Measurements from ENCODE around the gene NUDT5. TPM values are rescaled to one million over a fixed set of nuclear protein-coding genes. Genes with fewer than 3 reads are reported as not detected.

Gene NUDT5
- polyA plus RNA-seq, 1 donor (not counting 4 experiments of a cell fraction or from before 2014, with no cell fraction given) = 125 TPM

GRCh38 chr10:12156367-12157123 is 39.1 kb downstream of the NUDT5 start:
- DNase-seq (ENCODE audit: low read depth, low spot score) = no peak
- dilution Hi-C loops (cut with MboI; ENCODE audit: extremely low pct_ligation_motif_present, low sequenced_read_pairs) = no loop called here
- Histone ChIP-seq H3K27ac (ENCODE audit: control insufficient read depth, insufficient read depth, low read length) (no peak overlapping the region), H4K20me1 (ENCODE audit: control insufficient read depth, extremely low read depth, insufficient read depth, low read length) (no peaks in the 10 kb centered on the region), H3K79me2 (ENCODE audit: control insufficient read depth, insufficient read depth, low read length) (no peaks in the 10 kb centered on the region), H3K4me3 (ENCODE audit: control insufficient read depth in 2 of 3, extremely low read depth in 1 of 3, insufficient read depth in 2 of 3, low read depth in 1 of 3, low read length in 3 of 3) (no peak overlapping the region), H3K4me1 (ENCODE audit: control insufficient read depth, extremely low read depth, insufficient read depth, low read length) (no peaks in the 10 kb centered on the region), H3K9me3 (ENCODE audit: control insufficient read depth, low read depth, low read length) (no peaks in the 10 kb centered on the region), H3K36me3 (ENCODE audit: control insufficient read depth in 2 of 2, extremely low read depth in 1 of 2, insufficient read depth in 2 of 2, low read length in 2 of 2) (peaks cover 0 to 15% of the 10 kb centered on the region in 2 experiments), H3K9me1 (ENCODE audit: control insufficient read depth, extremely low read depth, insufficient read depth, low read length) (no peaks in the 10 kb centered on the region), H3K27me3 (ENCODE audit: control insufficient read depth, extremely low read depth, insufficient read depth, low read length) (no peaks in the 10 kb centered on the region), H2AFZ (ENCODE audit: control insufficient read depth, low read length) (no peak overlapping the region), H3K9ac (ENCODE audit: control insufficient read depth, extremely low read depth, insufficient read depth, low read length) (no peak overlapping the region), H3K4me2 (ENCODE audit: control insufficient read depth, extremely low read depth, insufficient read depth, low read depth, low read length) (no peak overlapping the region)
- TF ChIP-seq EZH2 (IDR thresholded peaks at IDR 0.05; ENCODE audit: low read length) (no peak), CTCF (optimal IDR thresholded peaks at IDR 0.05 in 1 of 3, IDR thresholded peaks at IDR 0.05 in 1 of 3, conservative IDR thresholded peaks at IDR 0.05 in 1 of 3; ENCODE audit: extremely low read depth in 1 of 3, insufficient read depth in 2 of 3, low read length in 3 of 3) (no peak)
- no peak for FAIRE-seq

GRCh38 chr10:12154516-12154915 is 41.2 kb downstream of the NUDT5 start:
- FAIRE-seq = no peak
- DNase-seq (ENCODE audit: low read depth, low spot score) = no peak
- Histone ChIP-seq H3K4me1 (ENCODE audit: control insufficient read depth, extremely low read depth, insufficient read depth, low read length) (no peaks in the 10 kb centered on the region), H3K79me2 (ENCODE audit: control insufficient read depth, insufficient read depth, low read length) (no peaks in the 10 kb centered on the region), H3K4me3 (ENCODE audit: control insufficient read depth in 2 of 3, extremely low read depth in 1 of 3, insufficient read depth in 2 of 3, low read depth in 1 of 3, low read length in 3 of 3) (no peak overlapping the region), H3K36me3 (ENCODE audit: control insufficient read depth in 2 of 2, extremely low read depth in 1 of 2, insufficient read depth in 2 of 2, low read length in 2 of 2) (peaks cover 3 to 16% of the 10 kb centered on the region in 2 experiments), H3K27ac (ENCODE audit: control insufficient read depth, insufficient read depth, low read length) (no peak overlapping the region), H2AFZ (ENCODE audit: control insufficient read depth, low read length) (no peak overlapping the region), H3K9me3 (ENCODE audit: control insufficient read depth, low read depth, low read length) (no peaks in the 10 kb centered on the region), H4K20me1 (ENCODE audit: control insufficient read depth, extremely low read depth, insufficient read depth, low read length) (no peaks in the 10 kb centered on the region), H3K9ac (ENCODE audit: control insufficient read depth, extremely low read depth, insufficient read depth, low read length) (no peak overlapping the region), H3K9me1 (ENCODE audit: control insufficient read depth, extremely low read depth, insufficient read depth, low read length) (no peaks in the 10 kb centered on the region), H3K4me2 (ENCODE audit: control insufficient read depth, extremely low read depth, insufficient read depth, low read depth, low read length) (no peak overlapping the region), H3K27me3 (ENCODE audit: control insufficient read depth, extremely low read depth, insufficient read depth, low read length) (no peaks in the 10 kb centered on the region)
- dilution Hi-C loops (cut with MboI; ENCODE audit: extremely low pct_ligation_motif_present, low sequenced_read_pairs) = no loop called here
- TF ChIP-seq CTCF (optimal IDR thresholded peaks at IDR 0.05 in 1 of 3, IDR thresholded peaks at IDR 0.05 in 1 of 3, conservative IDR thresholded peaks at IDR 0.05 in 1 of 3; ENCODE audit: extremely low read depth in 1 of 3, insufficient read depth in 2 of 3, low read length in 3 of 3) = no peak
- no peak for TF ChIP-seq EZH2 (IDR thresholded peaks at IDR 0.05; ENCODE audit: low read length)
